ENCODE data around the gene RCC1.

DNA sequence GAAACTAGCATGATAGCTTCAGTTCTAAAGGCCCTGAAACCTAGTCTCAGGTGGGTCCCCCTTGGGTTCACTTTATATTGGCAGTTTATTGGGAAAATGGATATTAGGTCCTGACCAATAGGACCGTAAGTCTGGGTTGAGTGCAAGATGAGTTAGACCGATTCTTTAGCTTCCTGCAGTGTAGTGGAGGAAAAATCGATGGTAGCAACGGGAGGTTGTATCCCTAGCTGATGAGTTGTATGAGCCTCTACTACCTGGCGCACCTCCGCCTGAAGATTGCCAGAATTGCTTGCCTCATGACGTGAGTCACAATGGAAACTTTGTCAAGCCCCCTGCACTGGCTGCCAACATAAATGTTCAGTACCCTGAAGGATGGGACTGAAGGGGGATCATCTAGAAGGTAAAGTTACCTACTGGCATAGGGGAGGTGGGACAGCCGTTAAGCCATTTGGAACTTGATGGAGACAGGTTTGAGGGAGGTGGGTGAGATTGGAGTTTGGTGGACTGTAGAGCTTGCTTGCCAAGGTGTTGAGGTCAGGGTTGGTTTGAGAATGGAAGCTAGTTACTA, 3.9 kb downstream of the RCC1 start:
- TF ChIP-seq, protein P1, sequence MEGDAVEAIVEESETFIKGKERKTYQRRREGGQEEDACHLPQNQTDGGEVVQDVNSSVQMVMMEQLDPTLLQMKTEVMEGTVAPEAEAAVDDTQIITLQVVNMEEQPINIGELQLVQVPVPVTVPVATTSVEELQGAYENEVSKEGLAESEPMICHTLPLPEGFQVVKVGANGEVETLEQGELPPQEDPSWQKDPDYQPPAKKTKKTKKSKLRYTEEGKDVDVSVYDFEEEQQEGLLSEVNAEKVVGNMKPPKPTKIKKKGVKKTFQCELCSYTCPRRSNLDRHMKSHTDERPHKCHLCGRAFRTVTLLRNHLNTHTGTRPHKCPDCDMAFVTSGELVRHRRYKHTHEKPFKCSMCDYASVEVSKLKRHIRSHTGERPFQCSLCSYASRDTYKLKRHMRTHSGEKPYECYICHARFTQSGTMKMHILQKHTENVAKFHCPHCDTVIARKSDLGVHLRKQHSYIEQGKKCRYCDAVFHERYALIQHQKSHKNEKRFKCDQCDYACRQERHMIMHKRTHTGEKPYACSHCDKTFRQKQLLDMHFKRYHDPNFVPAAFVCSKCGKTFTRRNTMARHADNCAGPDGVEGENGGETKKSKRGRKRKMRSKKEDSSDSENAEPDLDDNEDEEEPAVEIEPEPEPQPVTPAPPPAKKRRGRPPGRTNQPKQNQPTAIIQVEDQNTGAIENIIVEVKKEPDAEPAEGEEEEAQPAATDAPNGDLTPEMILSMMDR (IDR thresholded peaks at IDR 0.05; ENCODE audit: low read length): no peak
- no peak for TF ChIP-seq EZH2 (optimal IDR thresholded peaks at IDR 0.05; ENCODE audit: low read depth, low read length)

Measured in MM.1S (cell line).